Cerebellar cortex (tissue), 1 donor: ENCODE measurements around the gene SLC25A40.
A peak's percentile ranks its signal among the peaks of the same experiment; 100 is the strongest.
"Not testable (repeated sequence)": the region's sequence is repeated elsewhere in the genome, so short reads cannot be mapped to it uniquely, and the experiment has no call there.

Experiments used
- DNase-seq: peaks from one replicate; pipeline ENCODE4 v3.0.0-alpha.2; 2015; ENCODE audit warnings: low spot score

Gene SLC25A40, protein sequence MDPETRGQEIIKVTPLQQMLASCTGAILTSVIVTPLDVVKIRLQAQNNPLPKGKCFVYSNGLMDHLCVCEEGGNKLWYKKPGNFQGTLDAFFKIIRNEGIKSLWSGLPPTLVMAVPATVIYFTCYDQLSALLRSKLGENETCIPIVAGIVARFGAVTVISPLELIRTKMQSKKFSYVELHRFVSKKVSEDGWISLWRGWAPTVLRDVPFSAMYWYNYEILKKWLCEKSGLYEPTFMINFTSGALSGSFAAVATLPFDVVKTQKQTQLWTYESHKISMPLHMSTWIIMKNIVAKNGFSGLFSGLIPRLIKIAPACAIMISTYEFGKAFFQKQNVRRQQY

DNA sequence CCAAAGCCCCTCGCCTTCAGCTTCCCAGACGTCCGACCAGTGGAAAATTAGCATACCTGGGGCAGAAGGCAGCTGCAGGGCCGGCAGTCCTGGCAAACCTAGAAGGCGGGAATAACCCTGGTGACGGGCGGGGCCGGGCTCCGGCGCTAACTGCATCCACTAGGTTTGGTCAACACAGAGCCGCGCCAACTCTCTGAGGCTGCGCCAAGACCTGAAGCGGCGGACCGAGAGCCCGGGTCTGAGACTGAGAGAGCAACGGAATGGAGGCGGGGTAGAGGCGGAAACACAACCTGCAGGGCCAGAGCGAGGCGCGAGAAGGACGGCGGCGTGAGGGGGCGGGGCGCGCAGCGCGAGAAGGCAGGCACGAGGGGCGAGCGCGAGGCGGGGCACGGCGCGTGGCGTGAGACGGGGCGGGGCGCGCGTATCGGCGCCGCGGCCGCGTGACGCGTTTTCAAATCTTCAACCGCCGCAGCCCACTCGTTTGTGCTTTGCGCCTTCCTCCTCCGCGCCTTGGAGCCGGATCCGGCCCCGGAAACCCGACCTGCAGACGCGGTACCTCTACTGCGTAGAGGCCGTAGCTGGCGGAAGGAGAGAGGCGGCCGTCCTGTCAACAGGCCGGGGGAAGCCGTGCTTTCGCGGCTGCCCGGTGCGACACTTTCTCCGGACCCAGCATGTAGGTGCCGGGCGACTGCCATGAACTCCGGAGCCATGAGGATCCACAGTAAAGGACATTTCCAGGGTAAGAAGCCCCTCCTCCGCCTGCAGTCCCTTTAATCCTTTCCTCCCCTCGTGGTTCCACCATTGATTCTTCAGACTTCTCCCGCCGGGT lies at the start of gene SLC25A40, which contains the start of gene DBF4:
Gene SLC25A40, minus strand, starts transcription at position 321 of the 829 bp plus-strand sequence. CDS start 17,633 bp downstream, outside the sequence.
Gene DBF4, plus strand, starts transcription at position 454 of the 829 bp plus-strand sequence. Its CDS starts 240 bp downstream, at position 694.
- peak; percentile 96 for DNase-seq

DNA sequence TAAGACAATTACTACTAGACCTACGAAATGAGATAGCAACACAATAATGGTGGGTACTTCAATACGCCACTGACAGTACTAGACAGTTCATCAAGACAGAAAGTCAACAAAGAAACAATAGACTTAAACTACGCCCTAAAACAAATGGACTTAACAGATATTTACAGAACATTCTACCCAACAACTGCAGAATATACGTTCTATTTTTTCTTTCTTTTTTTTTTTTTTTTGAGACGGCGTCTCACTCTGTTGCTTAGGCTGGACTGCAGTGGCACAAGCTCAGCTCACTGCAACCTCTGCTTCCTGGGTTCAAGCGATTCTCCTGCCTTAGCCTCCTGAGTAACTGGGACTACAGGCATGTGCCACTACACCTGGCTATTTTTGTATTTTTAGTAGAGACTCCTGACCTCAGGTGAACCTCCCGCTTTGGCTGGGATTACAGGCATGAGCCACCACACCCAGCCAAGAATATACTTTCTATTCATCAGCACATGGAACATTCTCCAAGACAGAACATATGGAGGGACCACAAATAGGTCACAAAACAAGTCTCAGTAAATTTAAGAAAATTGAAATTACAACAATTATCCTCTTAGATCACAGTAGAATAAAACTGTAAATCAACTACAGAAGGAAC lies 46.7 kb upstream of the SLC25A40 start:
- DNase-seq = peak; percentile 86

DNA sequence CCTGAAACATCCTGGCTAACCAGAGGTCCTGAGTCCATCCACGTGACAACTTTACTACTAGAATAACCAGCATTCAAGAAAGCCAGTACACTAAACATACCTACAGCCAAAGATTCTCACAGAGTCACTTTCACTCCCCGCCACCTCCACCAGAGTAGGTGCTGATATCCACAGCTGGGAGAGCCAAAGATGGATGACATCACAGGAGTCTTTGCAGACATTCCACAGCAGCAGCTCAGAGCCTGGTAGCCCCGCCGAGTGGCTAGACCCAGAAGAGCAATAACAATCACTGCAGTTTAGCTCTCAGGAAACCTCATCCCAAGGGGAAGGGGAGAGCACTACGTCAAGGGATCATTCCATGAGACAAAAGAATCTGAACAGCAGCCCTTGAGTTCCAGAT lies 44.4 kb upstream of the SLC25A40 start:
- no peak for DNase-seq

DNA sequence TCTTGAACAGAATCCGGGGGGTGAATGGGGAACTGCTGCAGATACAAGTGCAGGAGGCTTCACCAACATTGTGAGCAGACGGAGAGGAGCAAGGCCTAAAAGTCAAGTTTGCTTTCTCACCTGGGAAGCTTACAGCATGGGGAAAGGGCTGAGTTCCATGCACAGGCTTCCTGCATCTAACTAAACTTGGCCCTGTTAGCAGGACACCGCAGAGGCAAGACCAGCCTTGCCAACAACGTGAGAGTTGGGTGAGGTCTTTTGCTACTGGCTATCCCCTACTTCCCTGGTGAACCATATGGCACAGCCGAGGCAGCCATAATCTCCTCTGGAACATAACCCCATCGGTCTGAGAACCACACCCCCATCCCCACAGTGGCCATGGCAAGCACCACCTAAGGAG lies 43.7 kb upstream of the SLC25A40 start:
- peak; percentile 52 for DNase-seq

DNA sequence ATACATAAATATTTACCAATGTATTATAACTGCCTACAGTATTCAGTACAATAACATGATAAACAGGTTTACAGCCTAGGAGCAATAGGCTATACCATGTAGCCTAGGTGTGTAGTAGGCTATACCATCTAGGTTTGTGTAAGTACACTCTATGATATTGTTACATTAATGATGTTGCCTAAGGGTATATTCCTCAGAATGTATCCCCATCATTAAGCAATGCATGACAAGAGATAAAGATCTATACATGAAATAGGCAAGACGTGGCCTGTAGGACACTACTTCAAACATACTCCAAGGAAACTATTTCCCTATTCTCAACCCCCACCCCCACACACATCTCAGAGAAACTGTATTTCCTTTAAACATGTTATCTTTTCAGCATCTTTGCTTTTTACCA lies 42.6 kb upstream of the SLC25A40 start:
- DNase-seq = no peak

DNA sequence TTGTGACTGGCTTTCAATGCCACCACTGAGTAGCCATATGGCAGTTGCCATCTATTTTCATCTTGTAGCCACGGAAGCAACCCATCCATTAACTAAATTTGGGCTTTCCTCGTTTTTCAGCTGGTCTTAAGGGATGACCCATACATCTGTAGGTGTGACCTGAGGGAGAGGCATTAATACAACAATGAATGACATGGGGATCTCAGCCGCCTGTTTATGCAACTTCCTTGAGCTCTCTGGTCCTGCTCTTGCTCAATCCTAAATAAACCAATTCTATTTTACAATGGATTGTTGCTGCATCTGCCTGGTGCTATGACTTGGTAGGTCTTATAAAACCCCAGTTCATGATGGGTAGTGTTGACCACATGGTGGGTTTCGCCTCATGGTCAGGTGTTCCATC lies 36.0 kb upstream of the SLC25A40 start:
- DNase-seq = no peak

DNA sequence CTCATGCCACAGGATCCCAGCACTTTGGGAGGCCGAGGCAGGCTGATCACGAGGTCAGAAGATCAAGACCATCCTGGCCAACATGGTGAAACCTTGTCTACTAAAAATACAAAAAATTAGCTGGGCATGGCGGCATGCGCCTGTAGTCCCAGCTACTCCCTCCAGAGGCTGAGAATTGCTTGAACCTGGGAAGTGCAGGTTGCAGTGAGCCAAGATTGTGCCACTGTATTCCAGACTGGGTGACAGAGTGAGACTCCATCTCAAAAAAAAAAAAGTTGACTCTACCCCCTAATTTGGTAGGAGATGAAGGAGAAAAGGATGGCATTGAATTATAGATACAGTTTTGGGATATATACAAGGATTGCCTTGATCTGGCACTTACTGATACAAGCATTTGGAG lies 32.7 kb upstream of the SLC25A40 start:
- DNase-seq = not testable (repeated sequence)

DNA sequence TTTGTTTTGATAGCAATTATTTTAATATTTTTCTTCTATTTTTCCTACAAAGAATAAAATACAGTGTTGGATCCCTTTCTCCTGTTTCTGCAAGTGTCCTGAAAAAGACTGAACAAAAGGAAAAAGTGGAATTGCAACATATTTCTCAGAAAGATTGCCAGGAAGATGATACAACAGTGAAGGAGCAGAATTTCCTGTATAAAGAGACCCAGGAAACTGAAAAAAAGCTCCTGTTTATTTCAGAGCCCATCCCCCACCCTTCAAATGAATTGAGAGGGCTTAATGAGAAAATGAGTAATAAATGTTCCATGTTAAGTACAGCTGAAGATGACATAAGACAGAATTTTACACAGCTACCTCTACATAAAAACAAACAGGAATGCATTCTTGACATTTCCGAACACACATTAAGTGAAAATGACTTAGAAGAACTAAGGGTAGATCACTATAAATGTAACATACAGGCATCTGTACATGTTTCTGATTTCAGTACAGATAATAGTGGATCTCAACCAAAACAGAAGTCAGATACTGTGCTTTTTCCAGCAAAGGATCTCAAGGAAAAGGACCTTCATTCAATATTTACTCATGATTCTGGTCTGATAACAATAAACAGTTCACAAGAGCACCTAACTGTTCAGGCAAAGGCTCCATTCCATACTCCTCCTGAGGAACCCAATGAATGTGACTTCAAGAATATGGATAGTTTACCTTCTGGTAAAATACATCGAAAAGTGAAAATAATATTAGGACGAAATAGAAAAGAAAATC lies 31.2 kb upstream of the SLC25A40 start:
- DNase-seq = not testable (repeated sequence)

DNA sequence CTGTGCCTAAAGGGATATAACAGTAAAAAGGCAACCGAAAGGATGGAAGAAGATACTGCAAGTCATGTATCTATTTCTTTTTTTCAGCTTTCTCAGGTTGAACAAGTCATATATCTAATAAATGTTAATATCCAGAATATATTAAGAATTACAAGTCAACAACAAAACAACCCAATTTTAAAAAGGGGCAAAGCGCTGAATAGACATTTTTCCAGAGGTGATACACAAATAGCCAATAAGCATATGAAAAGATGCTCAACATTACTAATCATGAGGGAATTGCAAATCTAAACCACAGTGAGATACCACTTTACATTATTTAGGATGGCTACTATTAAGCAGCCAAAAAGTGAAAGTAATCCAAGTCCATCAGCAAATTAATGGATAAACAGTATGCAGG lies 23.1 kb upstream of the SLC25A40 start:
- no peak for DNase-seq

DNA sequence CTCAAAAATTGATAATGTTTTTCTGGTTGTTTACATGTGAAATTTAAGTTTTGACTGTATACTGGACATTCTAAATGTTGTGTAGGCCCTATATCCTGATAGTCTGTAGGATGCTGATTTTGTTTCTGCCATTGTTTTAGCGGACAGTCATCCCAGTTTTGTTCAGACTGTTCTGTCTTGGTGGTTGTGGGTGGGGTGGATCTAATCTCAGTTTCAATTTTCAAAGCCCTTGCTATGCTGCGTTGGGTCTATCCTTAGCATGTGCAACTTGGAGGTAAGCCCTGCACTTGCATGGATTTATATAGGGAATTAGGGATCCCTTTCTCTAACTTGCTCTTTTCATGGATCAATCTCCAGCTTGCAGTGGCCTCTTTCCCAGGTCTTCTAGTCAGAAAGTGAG lies 19.2 kb upstream of the SLC25A40 start:
- no peak for DNase-seq

DNA sequence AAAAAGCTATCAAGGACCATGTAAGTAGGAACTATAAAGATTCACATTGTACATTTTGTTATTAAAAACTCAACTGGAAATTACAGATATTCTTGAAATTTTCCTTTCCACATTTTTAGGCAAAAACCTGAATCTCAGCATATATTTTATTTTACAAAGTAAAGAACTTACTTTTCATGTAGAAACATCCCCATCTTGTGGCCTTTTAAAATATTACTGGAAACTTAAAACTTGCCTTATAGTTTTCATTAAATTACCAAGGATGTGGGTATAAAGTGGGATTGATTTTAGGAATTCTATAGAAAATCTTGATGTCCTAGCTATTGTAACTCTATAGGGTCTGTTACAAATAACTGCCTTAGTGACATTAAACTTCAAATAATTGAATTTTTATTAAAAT lies 10.7 kb upstream of the SLC25A40 start:
- DNase-seq = peak; percentile 34

DNA sequence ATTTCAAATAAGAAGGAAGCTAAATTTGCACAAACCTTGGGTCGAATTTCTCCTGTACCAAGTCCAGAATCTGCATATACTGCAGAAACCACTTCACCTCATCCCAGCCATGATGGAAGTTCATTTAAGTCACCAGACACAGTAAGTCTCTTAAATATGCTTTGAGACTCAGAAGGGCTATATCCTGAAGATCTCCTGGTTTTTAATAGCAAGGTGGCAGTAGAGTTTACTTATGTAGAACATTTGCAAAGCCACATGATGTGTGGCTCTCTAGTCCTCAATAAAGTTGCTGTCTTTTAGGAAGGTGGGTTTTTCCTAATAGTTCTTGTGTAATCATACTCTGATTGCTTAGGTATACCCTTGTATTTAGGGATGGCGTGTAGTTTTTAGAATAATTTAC lies 8.9 kb upstream of the SLC25A40 start:
- DNase-seq = no peak

DNA sequence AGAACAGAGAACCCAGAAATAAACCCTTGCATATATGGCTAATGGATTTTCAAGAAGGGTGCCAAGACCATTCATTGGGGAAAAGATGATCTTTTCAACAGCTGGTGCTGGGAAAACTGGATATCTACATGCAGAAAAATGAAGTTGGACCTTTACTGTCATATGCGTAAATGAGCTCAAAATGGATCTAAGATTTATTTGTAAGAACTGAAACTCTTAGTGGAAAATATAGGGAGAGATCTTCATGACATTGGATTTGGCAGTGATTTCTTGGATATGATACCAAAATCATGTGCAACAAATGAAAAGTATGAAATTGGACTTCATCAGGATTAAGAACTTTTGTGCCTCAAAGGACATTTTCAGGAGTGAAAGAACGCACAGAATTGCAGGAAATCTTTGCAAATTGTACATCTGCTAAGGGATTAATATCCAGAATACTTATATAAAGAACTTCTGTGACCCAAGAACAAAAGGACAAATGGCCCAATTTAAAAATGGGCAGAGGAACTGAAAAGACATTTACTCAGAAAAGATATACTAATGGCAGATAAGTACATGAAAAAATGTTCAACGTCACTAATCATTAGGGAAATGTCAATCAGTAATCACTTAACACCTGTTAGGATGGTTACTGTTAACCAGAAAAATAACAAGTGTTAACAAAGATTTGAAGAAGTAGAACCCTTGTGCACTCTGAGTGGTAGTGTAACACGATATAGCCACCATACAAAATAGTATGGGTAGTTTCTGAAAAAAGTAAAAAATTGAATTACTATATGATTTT lies 6.2 kb upstream of the SLC25A40 start:
- DNase-seq = no peak

DNA sequence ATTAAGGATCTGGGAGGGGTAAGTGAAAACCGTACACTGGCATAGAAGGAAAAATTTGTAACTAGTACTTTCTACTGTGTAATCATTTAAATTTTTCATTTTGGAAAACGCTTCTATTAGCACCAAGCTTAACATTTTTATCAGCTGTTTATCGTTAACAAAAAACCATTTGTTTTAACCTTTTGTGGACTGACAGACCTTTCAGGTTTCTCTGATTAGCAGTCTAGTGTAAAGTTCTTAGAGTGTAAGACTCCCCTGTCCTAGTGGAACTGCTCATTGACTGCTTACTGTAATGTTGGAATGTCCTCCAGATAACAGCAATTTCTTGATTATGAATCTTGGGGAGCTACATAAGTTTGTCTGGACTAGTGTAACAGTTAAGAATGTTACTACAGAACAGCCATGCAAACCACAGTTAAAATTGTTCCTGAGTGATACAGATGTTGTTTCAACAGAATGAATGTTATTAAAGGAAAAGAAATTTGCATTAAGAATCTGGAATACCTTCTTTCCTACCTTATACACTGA lies 2.1 kb upstream of the SLC25A40 start:
- no peak for DNase-seq

DNA sequence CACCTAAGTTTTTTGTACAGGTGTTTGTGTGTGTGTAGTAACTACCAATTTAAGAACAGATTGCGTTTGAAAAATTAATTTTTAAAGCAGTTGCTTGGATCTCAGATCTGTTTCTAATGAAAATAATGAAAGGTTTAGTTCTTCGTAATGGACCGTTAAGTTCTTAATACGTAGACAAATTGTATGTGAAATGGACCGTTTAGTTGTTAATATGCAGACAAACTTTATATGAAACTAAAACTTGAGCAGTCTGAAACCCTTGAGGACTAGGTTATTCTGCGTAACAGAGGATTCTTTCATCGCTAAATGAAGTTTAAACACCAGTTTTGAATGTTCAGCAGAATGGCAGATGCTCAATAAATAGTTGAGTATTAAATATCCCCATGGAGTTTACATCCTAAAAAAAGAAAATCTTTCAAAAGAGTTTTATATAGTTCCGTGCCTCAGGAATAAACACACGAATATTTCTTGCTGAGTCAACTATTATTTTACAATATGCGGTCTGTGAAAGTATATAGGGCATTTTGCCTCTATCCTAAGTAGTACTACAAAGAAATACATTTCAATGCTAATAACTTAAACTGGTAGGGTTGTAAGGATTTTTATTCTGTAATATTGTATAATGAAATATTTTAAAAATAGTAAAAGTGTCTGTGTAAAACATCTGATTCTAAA lies 1.3 kb upstream of the SLC25A40 start:
- DNase-seq = no peak

DNA sequence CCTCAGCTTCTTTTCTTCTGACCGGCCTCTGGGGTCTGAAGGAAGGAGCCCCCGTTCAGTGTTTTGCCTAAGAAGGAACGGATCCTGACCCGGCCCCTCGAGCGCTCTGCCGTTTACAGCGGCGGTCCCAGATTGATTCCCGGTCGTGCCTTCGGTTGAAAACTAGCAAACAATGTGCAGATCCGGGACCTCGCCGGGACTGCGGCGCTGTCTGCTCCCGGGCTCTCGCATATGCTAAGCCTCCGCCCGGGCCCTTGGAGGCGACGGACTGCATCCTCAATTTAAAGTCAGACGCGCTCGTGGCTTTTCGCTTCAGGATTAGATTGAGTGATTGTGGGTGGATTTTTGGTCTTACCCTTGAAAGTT lies 692 bp upstream of the SLC25A40 start:
- peak; percentile 50 for DNase-seq

DNA sequence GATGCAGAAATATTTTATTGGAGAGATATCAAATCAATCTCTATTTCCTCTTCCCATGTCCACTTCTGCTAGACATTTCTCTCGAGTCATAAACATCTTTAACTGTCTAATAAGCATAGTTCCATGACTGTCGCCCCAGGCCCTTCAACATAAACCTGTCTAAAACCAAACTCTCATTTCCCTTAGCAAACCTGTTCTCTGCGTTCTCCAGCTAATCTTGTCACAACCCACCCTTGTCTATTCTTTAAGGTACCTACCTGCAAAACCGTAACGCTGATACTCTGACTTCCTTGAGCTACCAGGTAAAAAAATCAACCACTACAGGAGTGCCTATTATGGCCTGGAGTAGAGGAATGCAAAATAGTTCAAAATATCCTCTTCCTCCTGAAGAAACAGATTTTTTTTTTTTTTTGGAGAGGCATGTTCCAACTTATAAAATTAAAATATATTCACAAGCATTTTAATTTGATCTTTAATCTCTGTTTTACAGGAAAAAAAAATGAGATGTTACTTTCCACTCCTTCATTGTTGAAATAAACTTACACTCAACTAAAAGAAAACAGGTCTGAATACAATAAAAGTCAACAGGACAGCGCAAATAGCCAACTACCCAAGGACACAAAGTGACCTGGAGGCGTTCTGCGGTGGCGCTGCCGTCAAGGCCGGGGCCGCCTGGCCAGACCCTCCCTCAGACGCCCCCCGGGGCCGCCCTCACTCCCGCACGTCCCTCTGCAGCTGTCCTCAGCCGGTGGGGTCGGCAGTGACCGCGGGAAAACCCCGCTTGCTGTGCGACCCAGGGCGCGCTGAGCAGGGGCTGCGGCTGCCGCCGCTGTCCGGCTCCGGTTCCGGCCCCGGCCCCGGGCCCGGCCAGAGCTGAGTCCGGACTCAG lies 765 bp downstream of the SLC25A40 start:
- DNase-seq = peak; percentile 42

DNA sequence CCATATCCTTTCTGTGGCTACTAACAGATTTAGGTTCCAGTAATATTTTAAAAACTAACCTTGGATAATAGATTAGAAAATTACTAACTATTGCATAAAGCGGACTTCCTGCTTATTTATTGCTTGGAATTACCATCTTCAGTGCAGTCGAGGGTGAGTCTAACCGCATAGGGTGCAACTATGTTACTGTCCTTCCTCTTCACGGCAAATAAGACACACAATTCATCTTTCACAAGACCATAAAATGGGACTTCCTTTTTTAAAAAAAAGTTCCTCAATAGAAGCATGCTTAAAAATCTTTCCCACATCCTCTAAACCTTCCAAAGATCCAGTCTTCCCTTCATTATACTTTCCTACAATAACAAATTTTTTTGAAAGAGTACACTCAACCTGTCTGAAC lies 2.1 kb downstream of the SLC25A40 start:
- DNase-seq = no peak

DNA sequence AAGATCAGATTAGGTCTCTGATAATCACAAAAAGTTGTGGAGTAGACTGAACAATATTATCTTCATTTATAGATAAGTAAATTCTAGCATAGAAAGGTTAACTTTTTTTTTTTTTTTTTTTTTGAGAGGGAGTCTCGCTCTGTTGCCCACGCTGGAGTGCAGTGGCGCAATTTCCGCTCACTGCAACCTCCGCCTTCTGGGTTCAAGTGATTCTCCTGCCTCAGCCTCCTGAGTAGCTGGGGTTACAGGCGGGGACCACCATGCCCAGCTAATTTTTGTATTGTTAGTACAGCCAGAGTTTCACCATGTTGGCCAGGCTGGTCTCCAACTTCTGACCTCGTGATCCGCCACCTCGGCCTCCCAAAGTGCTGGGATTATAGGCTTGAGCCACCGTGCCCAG lies 2.8 kb downstream of the SLC25A40 start:
- not testable (repeated sequence) for DNase-seq
